HEK293T (cell line): Measurements from ENCODE around the gene COQ10B.

ENCODE experiments used
- CTCF ChIA-PET: fragments of 350-600 bp; formaldehyde crosslinking; extraction: SDS; loops from one replicate; lab custom pipeline; 2021; ENCODE audit warnings: antibody characterized with exemption, inconsistent platforms; lab: Yijun Ruan, JAX
- POLR2A ChIA-PET: fragments of 350-600 bp; formaldehyde crosslinking; extraction: SDS; loops from one replicate; lab custom pipeline; 2020; ENCODE audit warnings: antibody characterized with exemption, inconsistent platforms; lab: Yijun Ruan, JAX
- DNase-seq: peaks from one replicate; pipeline ENCODE4 v3.0.0; 2012; ENCODE audit warnings: mixed read lengths; ENCODE audit errors: extremely low spot score
- ARNT ChIP-seq: fragments of 450-650 bp; IDR thresholded peaks from 2 replicates; pipeline ENCODE4 v1.6.1; 2017; ENCODE audit warnings: mild to moderate bottlenecking
- BHLHE40 ChIP-seq: fragments of 450-650 bp; IDR thresholded peaks from 2 replicates; pipeline ENCODE4 v1.6.1; 2016; ENCODE audit warnings: mild to moderate bottlenecking, moderate library complexity, borderline replicate concordance
- CTBP1 ChIP-seq: fragments of 450-650 bp; IDR thresholded peaks from 2 replicates; pipeline ENCODE4 v1.6.1; 2016; ENCODE audit warnings: borderline replicate concordance
- ELF4 ChIP-seq: fragments of 450-650 bp; IDR thresholded peaks from 2 replicates; pipeline ENCODE4 v1.6.1; 2017; ENCODE audit warnings: antibody characterized with exemption
- FOXA1 ChIP-seq: fragments of 450-650 bp; IDR thresholded peaks from 2 replicates; pipeline ENCODE4 v1.6.1; 2016; ENCODE audit warnings: mild to moderate bottlenecking
- FOXK2 ChIP-seq: fragments of 450-650 bp; IDR thresholded peaks from 2 replicates; pipeline ENCODE4 v1.6.1; 2016; ENCODE audit warnings: mild to moderate bottlenecking
- FOXM1 ChIP-seq: fragments of 450-650 bp; IDR thresholded peaks from 2 replicates; pipeline ENCODE4 v1.6.1; 2017; ENCODE audit warnings: mild to moderate bottlenecking, borderline replicate concordance
- HDGF ChIP-seq: fragments of 450-650 bp; IDR thresholded peaks from 2 replicates; pipeline ENCODE4 v1.6.1; 2017; ENCODE audit warnings: antibody characterized with exemption, borderline replicate concordance
- L3MBTL2 ChIP-seq: fragments of 450-650 bp; conservative IDR thresholded peaks from 2 replicates; pipeline ENCODE4 v1.6.1; 2016; ENCODE audit warnings: mild to moderate bottlenecking
- LEF1 ChIP-seq: fragments of 450-650 bp; IDR thresholded peaks from 2 replicates; pipeline ENCODE4 v1.6.1; 2017; ENCODE audit warnings: mild to moderate bottlenecking, borderline replicate concordance
- NFRKB ChIP-seq: fragments of 450-650 bp; IDR thresholded peaks from 2 replicates; pipeline ENCODE4 v1.6.1; 2016; ENCODE audit warnings: mild to moderate bottlenecking, moderate library complexity
- PKNOX1 ChIP-seq: fragments of 450-650 bp; IDR thresholded peaks from 2 replicates; pipeline ENCODE4 v1.6.1; 2016
- SP1 ChIP-seq: fragments of 450-650 bp; IDR thresholded peaks from 2 replicates; pipeline ENCODE4 v1.6.1; 2017
- SUZ12 ChIP-seq: fragments of 450-650 bp; IDR thresholded peaks from 2 replicates; pipeline ENCODE4 v1.6.1; 2016; ENCODE audit warnings: mild to moderate bottlenecking
- TARDBP ChIP-seq: fragments of 450-650 bp; IDR thresholded peaks from 2 replicates; pipeline ENCODE4 v1.6.1; 2016
- ZNF384 ChIP-seq: fragments of 450-650 bp; IDR thresholded peaks from 2 replicates; pipeline ENCODE4 v1.6.1; 2016

Gene COQ10B

GRCh38 chr2:197495433-197496134 is 42.2 kb downstream of the COQ10B start:
- no peak for TF ChIP-seq NFRKB
- TF ChIP-seq ELF4 = no peak
- TF ChIP-seq CTBP1 = no peak
- no peak for TF ChIP-seq FOXM1
- TF ChIP-seq FOXK2 = no peak
- no peak for TF ChIP-seq L3MBTL2
- no peak for TF ChIP-seq SUZ12
- no peak for TF ChIP-seq BHLHE40
- TF ChIP-seq ARNT = no peak
- no peak for TF ChIP-seq PKNOX1
- no peak for TF ChIP-seq ZNF384
- no peak for TF ChIP-seq TARDBP
- ChIA-PET CTCF (no interaction called here), POLR2A (interaction anchor here (1.4 kb wide), 1 partner anchor 21 kb away, joined by 3 read pairs; no protein-coding TSS in a partner anchor)
- DNase-seq = no peak

DNA sequence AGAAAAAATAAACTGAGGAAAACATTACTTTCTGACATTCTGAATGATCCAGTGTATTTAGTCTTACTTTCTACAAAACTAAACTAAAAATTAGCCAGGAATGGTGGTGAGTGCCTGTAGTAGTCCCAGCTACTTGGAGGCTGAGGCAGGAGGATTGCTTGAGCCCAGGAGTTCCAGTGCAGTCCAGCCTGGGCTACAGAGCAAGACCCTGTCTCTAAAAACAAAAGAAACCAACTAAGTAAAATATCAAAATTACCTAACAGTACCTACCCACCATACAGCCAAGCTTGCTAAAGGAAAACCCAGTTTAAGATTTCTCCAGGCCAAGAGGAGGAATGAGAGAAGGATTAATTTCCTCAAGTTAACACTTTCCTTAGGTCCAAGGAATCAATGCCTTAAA is 43.3 kb downstream of the COQ10B start:
- ChIA-PET POLR2A (interaction anchor here (0.8 to 1.4 kb wide), 2 partner anchors 20 to 44 kb away, joined by 3 read pairs; partner anchors contain the start of gene COQ10B), CTCF (no interaction called here)
- no peak for DNase-seq
- TF ChIP-seq ZNF384 (no peak), PKNOX1 (no peak), FOXM1 (no peak), FOXK2 (no peak), NFRKB (no peak), TARDBP (no peak), ELF4 (no peak), L3MBTL2 (no peak), FOXA1 (no peak), LEF1 (no peak)

GRCh38 chr2:197497326-197497725 is 44.0 kb downstream of the COQ10B start:
- TF ChIP-seq FOXM1 (no peak), ARNT (no peak), TARDBP (no peak), BHLHE40 (no peak), NFRKB (no peak), HDGF (no peak), ZNF384 (no peak), FOXA1 (no peak)
- DNase-seq = no peak
- POLR2A ChIA-PET = interaction anchor here (1.4 kb wide), 1 partner anchor 44 kb away, joined by 5 read pairs; the partner anchor contains the start of gene COQ10B
- CTCF ChIA-PET = no interaction called here

DNA sequence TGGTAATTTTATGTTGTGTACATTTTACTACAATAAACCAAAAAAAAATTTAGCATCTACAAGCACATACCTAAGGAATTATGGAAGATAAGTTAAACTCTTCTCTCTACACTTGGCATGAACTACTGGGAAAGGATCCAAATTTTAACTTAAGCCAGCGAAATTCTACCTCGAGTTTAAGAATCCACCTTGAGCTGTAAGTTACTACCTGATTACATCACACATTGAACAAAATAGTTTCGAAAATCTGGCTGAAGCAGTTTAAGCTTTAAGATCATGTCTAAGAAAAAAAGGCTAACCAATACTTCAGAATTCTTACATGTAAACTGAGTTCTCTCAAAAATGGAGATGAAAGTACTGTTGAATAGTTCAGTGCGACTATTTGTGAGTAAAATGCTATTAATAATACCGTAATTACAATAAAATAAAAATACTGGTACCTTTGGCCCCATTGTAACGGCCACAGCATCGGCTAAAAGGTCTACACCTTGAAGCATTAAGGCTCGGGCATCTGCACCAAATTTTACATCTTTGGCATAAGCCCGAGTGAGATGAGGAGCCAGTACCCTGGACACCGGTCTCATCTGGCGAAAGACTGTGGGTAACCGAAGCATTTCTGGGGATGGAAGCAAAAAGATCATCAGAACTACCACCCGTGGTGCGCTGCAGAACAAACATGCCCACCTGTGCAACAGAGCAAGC is 45.0 kb downstream of the COQ10B start:
- CTCF ChIA-PET = no interaction called here
- DNase-seq = no peak

DNA sequence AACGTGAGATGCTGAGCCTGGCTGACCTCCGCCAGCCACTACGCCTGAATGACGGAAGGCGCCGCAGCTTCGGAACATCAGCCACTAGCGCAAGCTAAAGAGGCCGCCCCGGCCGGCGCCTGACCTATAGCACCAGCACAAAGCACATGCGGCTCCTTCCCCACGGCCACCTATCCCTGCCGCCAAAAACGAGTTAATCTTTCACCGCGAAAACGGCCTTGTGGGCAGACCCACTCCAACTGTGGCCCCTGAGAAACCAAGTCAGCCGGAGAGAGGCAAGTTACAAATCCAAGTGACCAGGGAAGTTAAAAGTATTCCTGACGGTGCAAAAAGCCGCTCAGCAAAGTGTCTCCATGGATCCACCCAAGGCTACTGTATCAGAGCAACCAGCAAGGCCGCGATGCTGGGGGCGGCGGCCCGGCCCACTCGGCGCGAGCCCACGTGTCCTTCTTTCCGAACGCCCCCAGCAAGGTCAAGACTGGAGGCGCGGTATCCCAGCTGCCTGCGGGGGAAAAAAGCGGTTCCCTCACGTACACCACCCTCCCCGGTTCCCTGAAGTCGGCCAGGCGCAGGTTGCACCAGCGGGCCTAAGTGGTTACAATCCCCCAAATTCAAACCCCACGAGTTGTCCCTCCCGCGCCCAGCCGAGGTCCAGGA is 45.7 kb downstream of the COQ10B start:
- TF ChIP-seq NFRKB = no peak
- TF ChIP-seq SP1 = no peak
- no peak for TF ChIP-seq LEF1
- TF ChIP-seq FOXK2 = no peak
- no peak for TF ChIP-seq FOXA1
- TF ChIP-seq CTBP1 = no peak
- TF ChIP-seq PKNOX1 = no peak
- no peak for TF ChIP-seq L3MBTL2
- no peak for TF ChIP-seq ELF4
- TF ChIP-seq BHLHE40 = no peak
- no peak for TF ChIP-seq TARDBP
- no peak for TF ChIP-seq ARNT
- TF ChIP-seq SUZ12 = no peak
- TF ChIP-seq ZNF384 = no peak
- TF ChIP-seq HDGF = no peak
- DNase-seq = peak; percentile 40
- ChIA-PET CTCF (no interaction called here), POLR2A (interaction anchor here (0.7 to 3.8 kb wide), 16 partner anchors 8 to 395 kb away, joined by 3 to 52 read pairs (median 4); partner anchors contain the start of genes COQ10B, MOB4 and SF3B1)

More for the DNA sequence above, 45.0 kb downstream of the COQ10B start:
- POLR2A ChIA-PET = interaction anchor here (0.7 to 1.8 kb wide), 6 partner anchors 10 to 64 kb away, joined by 3 to 8 read pairs (median 6); partner anchors contain the start of genes COQ10B, MOB4 and SF3B1
- TF ChIP-seq PKNOX1 (0 out of 2 replicates have a peak, but pooled peaks have one; percentile 0), LEF1 (no peak)
